GM13976 (cell line): ENCODE measurements around the gene C15orf62.

Experiments
- DNase-seq: peaks from one replicate; pipeline ENCODE4 v3.0.0; 2012; ENCODE audit warnings: low spot score
- in situ Hi-C: fragments of 300-500 bp; cut with MboI; formaldehyde crosslinking; loops from one replicate; pipeline ENCODE4 v1.12.0; 2022; ENCODE audit warnings: low sequenced_read_pairs, mixed read lengths, inconsistent platforms; ENCODE audit not compliant: unreplicated experiment
- TF ChIP-seq, protein P1 (sequence below): IDR thresholded peaks from 2 replicates; pipeline ENCODE4 v1.5.1; 2012; ENCODE audit warnings: borderline replicate concordance, mild to moderate bottlenecking; ENCODE audit not compliant: insufficient read depth; ENCODE audit errors: extremely low read depth, missing control alignments, control extremely low read depth

The C15orf62 gene

DNA sequence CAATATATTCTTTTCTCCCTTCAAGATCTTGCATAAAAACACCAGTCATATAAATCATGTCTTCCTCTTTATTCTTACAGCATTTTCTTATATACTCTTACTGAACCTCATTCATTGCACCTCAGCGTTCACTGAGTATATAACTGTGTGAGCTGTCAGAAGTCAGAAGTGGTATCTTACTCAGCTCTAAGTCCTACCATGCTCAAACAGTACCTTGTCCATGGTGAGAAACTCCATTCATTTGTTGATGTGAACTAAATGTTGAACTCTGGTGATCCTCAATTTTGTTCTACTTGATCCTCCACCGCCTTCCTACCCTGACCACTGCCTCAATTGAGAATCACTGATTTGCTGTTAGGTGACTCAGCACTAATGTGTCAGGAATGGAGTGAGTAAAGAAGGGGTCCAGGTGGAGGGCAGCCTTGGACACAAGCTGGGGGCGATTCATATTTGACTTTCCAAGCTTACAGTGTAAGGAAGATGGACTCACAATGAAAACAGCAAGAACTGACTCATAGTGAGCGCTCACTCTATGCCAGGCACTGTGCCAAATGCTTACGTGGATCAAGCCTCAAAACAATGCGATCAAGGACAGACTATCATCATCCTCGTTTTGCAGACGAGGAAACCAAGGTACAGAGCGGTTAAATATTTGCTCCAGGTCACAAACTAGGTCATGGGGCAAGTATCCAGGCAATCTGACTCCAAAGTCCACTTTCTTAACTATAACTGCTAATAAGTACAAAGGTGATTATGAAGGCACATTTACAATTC is 23.6 kb downstream of the C15orf62 start:
- TF ChIP-seq, protein P1, sequence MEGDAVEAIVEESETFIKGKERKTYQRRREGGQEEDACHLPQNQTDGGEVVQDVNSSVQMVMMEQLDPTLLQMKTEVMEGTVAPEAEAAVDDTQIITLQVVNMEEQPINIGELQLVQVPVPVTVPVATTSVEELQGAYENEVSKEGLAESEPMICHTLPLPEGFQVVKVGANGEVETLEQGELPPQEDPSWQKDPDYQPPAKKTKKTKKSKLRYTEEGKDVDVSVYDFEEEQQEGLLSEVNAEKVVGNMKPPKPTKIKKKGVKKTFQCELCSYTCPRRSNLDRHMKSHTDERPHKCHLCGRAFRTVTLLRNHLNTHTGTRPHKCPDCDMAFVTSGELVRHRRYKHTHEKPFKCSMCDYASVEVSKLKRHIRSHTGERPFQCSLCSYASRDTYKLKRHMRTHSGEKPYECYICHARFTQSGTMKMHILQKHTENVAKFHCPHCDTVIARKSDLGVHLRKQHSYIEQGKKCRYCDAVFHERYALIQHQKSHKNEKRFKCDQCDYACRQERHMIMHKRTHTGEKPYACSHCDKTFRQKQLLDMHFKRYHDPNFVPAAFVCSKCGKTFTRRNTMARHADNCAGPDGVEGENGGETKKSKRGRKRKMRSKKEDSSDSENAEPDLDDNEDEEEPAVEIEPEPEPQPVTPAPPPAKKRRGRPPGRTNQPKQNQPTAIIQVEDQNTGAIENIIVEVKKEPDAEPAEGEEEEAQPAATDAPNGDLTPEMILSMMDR, result no peak
- no peak for DNase-seq
- in situ Hi-C loops, result no loop called here

GRCh38 chr15:40796041-40796440 is 26.3 kb downstream of the C15orf62 start:
- TF ChIP-seq, protein P1, result no peak
- in situ Hi-C loops, result no loop called here
- no peak for DNase-seq

DNA sequence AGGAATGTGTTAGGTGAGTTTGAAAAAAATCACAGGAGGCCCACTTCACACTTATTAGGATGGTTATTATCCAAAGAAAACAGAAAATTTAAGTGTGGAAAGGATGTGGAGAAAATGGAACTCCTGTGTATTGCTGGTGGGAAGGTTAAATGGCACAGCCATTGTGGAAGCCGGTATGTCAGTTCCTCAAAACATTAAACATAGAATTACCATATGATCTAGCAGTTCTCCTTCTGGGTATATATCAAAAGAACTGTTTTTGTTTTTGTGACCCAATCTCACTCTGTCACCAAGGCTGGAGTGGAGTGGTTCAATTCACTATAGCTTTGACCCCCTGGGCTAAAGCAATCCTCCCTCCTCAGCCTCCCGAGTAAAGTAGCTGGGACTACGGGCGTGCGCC is 26.7 kb downstream of the C15orf62 start:
- TF ChIP-seq, protein P1, result no peak
- no peak for DNase-seq
- in situ Hi-C loops, result no loop called here

GRCh38 chr15:40799523-40799922 is 29.7 kb downstream of the C15orf62 start:
- in situ Hi-C loops, result no loop called here
- TF ChIP-seq, protein P1, result no peak
- no peak for DNase-seq

DNA sequence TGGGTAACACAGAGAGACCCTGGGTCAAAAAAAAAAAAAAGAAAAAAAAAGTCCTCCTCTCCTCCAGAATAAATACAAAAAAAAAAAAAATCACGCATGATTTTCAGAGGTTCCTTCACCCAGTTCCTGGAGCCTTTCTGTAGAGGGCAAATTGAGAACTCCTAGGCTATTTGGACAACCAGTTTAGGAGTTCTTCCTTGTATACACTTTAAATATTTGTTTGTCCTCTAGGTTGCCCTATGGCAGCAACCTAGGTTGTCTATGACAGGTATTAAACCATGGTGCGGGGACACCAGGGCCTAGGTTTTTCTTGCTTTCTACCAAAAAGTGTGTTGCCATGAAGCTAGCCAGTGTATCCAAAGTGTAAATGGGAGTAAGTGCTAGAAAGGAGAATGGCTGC is 33.3 kb downstream of the C15orf62 start:
- in situ Hi-C loops, result no loop called here
- DNase-seq, result no peak
- TF ChIP-seq, protein P1, result no peak

- in situ Hi-C loops, result no loop called here
- no peak for DNase-seq
- TF ChIP-seq, protein P1, result no peak
Measured at GRCh38 chr15:40803688-40804087, 33.9 kb downstream of the C15orf62 start.
